HEK293 (cell line): ENCODE results near the gene CSF2RB.

Experiments used
- CTCF ChIA-PET: fragments of 350-600 bp; formaldehyde crosslinking; extraction: SDS; loops from one replicate; lab custom pipeline; 2021; ENCODE audit warnings: antibody characterized with exemption; lab: Yijun Ruan, JAX
- POLR2A ChIA-PET: fragments of 300-600 bp; formaldehyde crosslinking; extraction: SDS; loops from one replicate; lab custom pipeline; 2020; ENCODE audit warnings: antibody characterized with exemption, inconsistent platforms; lab: Yijun Ruan, JAX
- H3K27ac ChIP-seq: fragments of 200-500 bp; sonication (Bioruptor generic); 2 replicates; pipeline ENCODE4 v1.5.1; 2014; ENCODE audit warnings: low read depth, low read length, control low read depth, inconsistent platforms; ENCODE audit errors: extremely low read depth
- H3K36me3 ChIP-seq, 2 experiments: fragments of 200-500 bp in 1 of 2; sonication (Bioruptor generic) in 1 of 2; 1 replicate in 1 of 2; 2 replicates in 1 of 2; pipeline ENCODE4 v1.5.1; 2014 to 2017; ENCODE audit warnings: inconsistent platforms in 2 of 2, low read length in 2 of 2; ENCODE audit not compliant: control insufficient read depth in 2 of 2, insufficient read depth in 1 of 2
- H3K4me1 ChIP-seq: fragments of 200-500 bp; sonication (Bioruptor generic); 2 replicates; pipeline ENCODE4 v1.5.1; 2014; ENCODE audit warnings: mild to moderate bottlenecking, low read length, inconsistent platforms; ENCODE audit not compliant: control insufficient read depth, insufficient read depth
- H3K4me3 ChIP-seq: 2 replicates; pipeline ENCODE4 v1.5.1; 2011; ENCODE audit warnings: low read depth, mild to moderate bottlenecking, control low read depth, low read length, moderate library complexity
- H3K9me3 ChIP-seq: fragments of 200-500 bp; sonication (Bioruptor generic); 2 replicates; pipeline ENCODE4 v1.5.1; 2014; ENCODE audit warnings: low read depth, low read length, inconsistent platforms; ENCODE audit not compliant: control insufficient read depth, insufficient read depth
- GFI1B ChIP-seq: fragments of 450-650 bp; formaldehyde crosslinking; IDR thresholded peaks from 2 replicates; pipeline ENCODE4 v1.5.1; 2016; ENCODE audit warnings: missing biosample characterization, missing genetic modification characterization
- IKZF3 ChIP-seq: fragments of 450-650 bp; IDR thresholded peaks from 2 replicates; pipeline ENCODE4 v1.5.0; 2018; ENCODE audit warnings: missing biosample characterization, mild to moderate bottlenecking, missing genetic modification characterization, moderate library complexity
- SP3 ChIP-seq: fragments of 450-650 bp; formaldehyde crosslinking; IDR thresholded peaks from 2 replicates; pipeline ENCODE4 v1.5.1; 2016; ENCODE audit warnings: missing biosample characterization, missing genetic modification characterization
- ZIC2 ChIP-seq: fragments of 450-650 bp; formaldehyde crosslinking; IDR thresholded peaks from 2 replicates; pipeline ENCODE4 v1.5.1; 2016; ENCODE audit warnings: missing biosample characterization, missing genetic modification characterization
- ZNF16 ChIP-seq: fragments of 450-650 bp; formaldehyde crosslinking; IDR thresholded peaks from 2 replicates; pipeline ENCODE4 v1.5.1; 2016; ENCODE audit warnings: low read depth, missing biosample characterization, missing genetic modification characterization
- ZNF175 ChIP-seq: fragments of 450-650 bp; formaldehyde crosslinking; IDR thresholded peaks from 2 replicates; pipeline ENCODE4 v1.5.1; 2016; ENCODE audit warnings: missing biosample characterization, missing genetic modification characterization
- ZNF302 ChIP-seq: fragments of 450-650 bp; formaldehyde crosslinking; IDR thresholded peaks from 2 replicates; pipeline ENCODE4 v1.5.1; 2016; ENCODE audit warnings: missing biosample characterization, missing genetic modification characterization, low read depth
- ZNF366 ChIP-seq: fragments of 450-650 bp; formaldehyde crosslinking; conservative IDR thresholded peaks from 2 replicates; pipeline ENCODE4 v1.5.1; 2016; ENCODE audit warnings: missing biosample characterization, missing genetic modification characterization
- ZNF416 ChIP-seq: fragments of 450-650 bp; formaldehyde crosslinking; IDR thresholded peaks from 2 replicates; pipeline ENCODE4 v1.5.1; 2016; ENCODE audit warnings: missing biosample characterization, missing genetic modification characterization
- ZNF549 ChIP-seq: fragments of 450-650 bp; IDR thresholded peaks from 2 replicates; pipeline ENCODE4 v1.5.1; 2018; ENCODE audit warnings: missing biosample characterization, missing genetic modification characterization, mild to moderate bottlenecking, inconsistent platforms, moderate library complexity
- ZNF629 ChIP-seq: fragments of 450-650 bp; formaldehyde crosslinking; IDR thresholded peaks from 2 replicates; pipeline ENCODE4 v1.5.1; 2017; ENCODE audit warnings: missing biosample characterization, missing genetic modification characterization
- ZNF76 ChIP-seq: fragments of 450-650 bp; formaldehyde crosslinking; IDR thresholded peaks from 2 replicates; pipeline ENCODE4; 2016; ENCODE audit warnings: low read depth, missing biosample characterization, missing genetic modification characterization, borderline replicate concordance
- ZSCAN16 ChIP-seq: fragments of 450-650 bp; formaldehyde crosslinking; IDR thresholded peaks from 2 replicates; pipeline ENCODE4 v1.5.1; 2016; ENCODE audit warnings: missing biosample characterization, missing genetic modification characterization
- ZSCAN23 ChIP-seq: fragments of 450-650 bp; formaldehyde crosslinking; IDR thresholded peaks from 2 replicates; pipeline ENCODE4 v1.5.1; 2016; ENCODE audit warnings: missing biosample characterization, missing genetic modification characterization
- ZSCAN4 ChIP-seq: fragments of 450-650 bp; formaldehyde crosslinking; IDR thresholded peaks from 2 replicates; pipeline ENCODE4 v1.5.1; 2017; ENCODE audit warnings: missing biosample characterization, missing genetic modification characterization
- TF ChIP-seq, protein P1 (sequence below): fragments of 450-650 bp; formaldehyde crosslinking; IDR thresholded peaks from 2 replicates; pipeline ENCODE4 v1.5.0; 2017; ENCODE audit warnings: missing biosample characterization, missing genetic modification characterization, borderline replicate concordance
- TF ChIP-seq, protein P2 (sequence below): fragments of 450-650 bp; formaldehyde crosslinking; IDR thresholded peaks from 2 replicates; pipeline ENCODE4 v1.5.1; 2016; ENCODE audit warnings: missing biosample characterization, missing genetic modification characterization

Gene CSF2RB

DNA sequence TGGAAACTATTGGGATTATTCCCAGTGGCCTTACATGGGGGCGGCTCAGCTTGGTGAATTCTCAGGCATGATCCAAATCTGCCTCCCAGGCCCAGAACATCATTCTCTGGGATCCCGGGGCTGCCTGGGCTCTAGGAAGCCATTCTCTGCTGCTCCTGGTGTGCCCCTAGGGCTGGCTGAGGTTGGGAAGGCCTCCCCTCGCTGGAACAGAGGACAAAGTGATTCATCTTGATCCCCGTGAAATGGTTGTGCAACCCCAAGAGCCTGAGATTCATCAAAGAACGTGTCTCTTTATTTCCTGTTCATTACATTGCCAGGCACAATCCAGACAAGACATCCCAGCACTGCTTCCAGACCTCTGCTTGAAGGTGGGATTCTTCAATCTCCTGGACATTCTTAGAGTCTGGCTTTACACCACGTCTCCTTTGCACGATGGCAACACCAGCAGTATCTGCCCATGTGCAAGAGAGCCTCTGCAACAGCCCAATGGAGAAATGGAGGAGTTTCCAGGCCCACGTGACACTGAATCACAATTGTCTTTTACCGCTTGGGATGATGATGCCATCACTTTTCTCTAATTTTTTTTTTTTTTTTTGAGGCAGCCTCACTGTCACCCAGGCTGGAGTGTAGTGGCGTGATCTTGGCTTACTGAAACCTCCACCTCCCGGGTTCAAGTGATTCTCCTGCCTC, 53.6 kb downstream of the CSF2RB start:
- ChIA-PET CTCF (interaction anchor here (2.5 to 5.0 kb wide), 3 partner anchors 11 to 111 kb away, joined by 12 to 45 read pairs (median 17); no protein-coding TSS in a partner anchor), POLR2A (no interaction called here)
- H3K4me1 ChIP-seq = no peaks in the 10 kb centered on the region
- H3K27ac ChIP-seq = no peak overlapping the region
- H3K36me3 ChIP-seq = no peaks in the 10 kb centered on the region
- TF ChIP-seq SP3 (tag by site-specific recombination) = no peak
- no peak for TF ChIP-seq ZNF416 (tag by site-specific recombination)
- TF ChIP-seq ZSCAN4 (tag by site-specific recombination) = no peak
- TF ChIP-seq, protein P1, sequence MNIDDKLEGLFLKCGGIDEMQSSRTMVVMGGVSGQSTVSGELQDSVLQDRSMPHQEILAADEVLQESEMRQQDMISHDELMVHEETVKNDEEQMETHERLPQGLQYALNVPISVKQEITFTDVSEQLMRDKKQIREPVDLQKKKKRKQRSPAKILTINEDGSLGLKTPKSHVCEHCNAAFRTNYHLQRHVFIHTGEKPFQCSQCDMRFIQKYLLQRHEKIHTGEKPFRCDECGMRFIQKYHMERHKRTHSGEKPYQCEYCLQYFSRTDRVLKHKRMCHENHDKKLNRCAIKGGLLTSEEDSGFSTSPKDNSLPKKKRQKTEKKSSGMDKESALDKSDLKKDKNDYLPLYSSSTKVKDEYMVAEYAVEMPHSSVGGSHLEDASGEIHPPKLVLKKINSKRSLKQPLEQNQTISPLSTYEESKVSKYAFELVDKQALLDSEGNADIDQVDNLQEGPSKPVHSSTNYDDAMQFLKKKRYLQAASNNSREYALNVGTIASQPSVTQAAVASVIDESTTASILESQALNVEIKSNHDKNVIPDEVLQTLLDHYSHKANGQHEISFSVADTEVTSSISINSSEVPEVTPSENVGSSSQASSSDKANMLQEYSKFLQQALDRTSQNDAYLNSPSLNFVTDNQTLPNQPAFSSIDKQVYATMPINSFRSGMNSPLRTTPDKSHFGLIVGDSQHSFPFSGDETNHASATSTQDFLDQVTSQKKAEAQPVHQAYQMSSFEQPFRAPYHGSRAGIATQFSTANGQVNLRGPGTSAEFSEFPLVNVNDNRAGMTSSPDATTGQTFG = no peak
- TF ChIP-seq GFI1B = no peak
- no peak for TF ChIP-seq IKZF3 (tag by site-specific recombination)
- no peak for TF ChIP-seq ZSCAN16 (tag by site-specific recombination)
- TF ChIP-seq ZSCAN23 (tag by site-specific recombination) = no peak
- TF ChIP-seq ZNF175 (tag by site-specific recombination) = no peak
- TF ChIP-seq ZNF16 (tag by site-specific recombination) = no peak
- TF ChIP-seq ZNF549 (tag by site-specific recombination) = no peak
- TF ChIP-seq ZNF302 (tag by site-specific recombination) = no peak
- no peak for TF ChIP-seq ZNF76 (tag by site-specific recombination)
- no peak for TF ChIP-seq ZIC2 (tag by site-specific recombination)
- TF ChIP-seq ZNF629 (tag by site-specific recombination) = no peak
- TF ChIP-seq, all 188 proteins: peak for 0
- H3K9me3 ChIP-seq = no peaks in the 10 kb centered on the region
- no peak overlapping the region for H3K4me3 ChIP-seq

DNA sequence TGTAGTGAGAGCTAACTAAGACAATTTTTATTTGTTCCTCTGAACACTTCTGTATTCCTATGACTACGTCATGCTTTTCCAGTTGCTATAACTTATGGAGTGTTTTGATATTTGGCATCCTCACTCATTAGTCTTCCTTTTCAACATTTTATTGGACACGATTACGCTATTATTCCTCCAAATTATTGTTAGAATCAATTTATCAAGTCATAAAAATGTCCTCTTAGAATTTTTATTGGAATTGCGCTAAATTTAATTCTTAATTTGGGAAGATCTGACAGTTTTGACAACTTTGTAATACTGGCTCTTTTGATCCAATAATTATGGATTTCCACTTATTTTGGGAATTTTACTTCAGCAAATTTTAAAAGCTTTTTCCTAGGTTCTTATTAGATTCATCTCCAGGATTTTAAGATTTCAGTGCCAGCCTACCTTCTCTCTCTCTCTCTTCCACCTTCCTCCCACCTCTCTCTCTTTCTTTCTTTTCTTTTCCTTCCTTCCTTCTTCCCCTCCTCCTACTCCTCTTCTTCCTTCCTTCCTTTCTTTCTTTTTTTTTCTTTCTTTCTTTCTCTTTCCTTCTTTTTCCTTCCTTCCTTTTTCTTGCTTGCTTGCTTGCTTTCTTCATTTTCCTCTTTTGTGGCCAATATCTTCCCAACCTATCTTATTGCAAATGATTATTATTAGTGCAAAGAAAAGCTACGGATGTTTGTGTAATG, 55.0 kb downstream of the CSF2RB start:
- Histone ChIP-seq H3K4me3 (no peak overlapping the region), H3K36me3 (no peaks in the 10 kb centered on the region), H3K4me1 (no peaks in the 10 kb centered on the region), H3K9me3 (no peaks in the 10 kb centered on the region), H3K27ac (no peak overlapping the region)
- POLR2A ChIA-PET = no interaction called here
- CTCF ChIA-PET = interaction anchor here (0.6 to 5.9 kb wide), 4 partner anchors 9 to 154 kb away, joined by 3 to 38 read pairs (median 8); no protein-coding TSS in a partner anchor
- peak; percentile 69 for TF ChIP-seq ZNF366 (tag by site-specific recombination)
- TF ChIP-seq, protein P2, sequence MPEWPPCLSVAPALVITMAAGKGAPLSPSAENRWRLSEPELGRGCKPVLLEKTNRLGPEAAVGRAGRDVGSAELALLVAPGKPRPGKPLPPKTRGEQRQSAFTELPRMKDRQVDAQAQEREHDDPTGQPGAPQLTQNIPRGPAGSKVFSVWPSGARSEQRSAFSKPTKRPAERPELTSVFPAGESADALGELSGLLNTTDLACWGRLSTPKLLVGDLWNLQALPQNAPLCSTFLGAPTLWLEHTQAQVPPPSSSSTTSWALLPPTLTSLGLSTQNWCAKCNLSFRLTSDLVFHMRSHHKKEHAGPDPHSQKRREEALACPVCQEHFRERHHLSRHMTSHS (tag by site-specific recombination) = no peak
